ENCODE measurements around the gene CCR7. TPM values are rescaled to one million over a fixed set of nuclear protein-coding genes. Genes with fewer than 3 reads are reported as not detected.

Gene CCR7
- total RNA-seq, 2 experiments from 2014 or later: 171 to 173 TPM

- no peak for ATAC-seq
- no peaks in the 10 kb centered on the region for H3K27me3 Mint-ChIP-seq (ENCODE audit: low read depth)
- H3K9me3 Mint-ChIP-seq (ENCODE audit: insufficient read depth): peaks cover 32% of the 10 kb centered on the region
- H3K36me3 Mint-ChIP-seq (ENCODE audit: low read depth): peaks cover 85% of the 10 kb centered on the region
- H3K4me1 Mint-ChIP-seq (ENCODE audit: low read depth): peaks cover 48% of the 10 kb centered on the region
- ChIA-PET POLR2A (interaction anchor here (0.9 to 1.0 kb wide), 2 partner anchors 8 to 92 kb away, joined by 3 to 5 read pairs; no protein-coding TSS in a partner anchor), CTCF (interaction anchor here (3.7 kb wide), 1 partner anchor 10 kb away, joined by 16 read pairs; no protein-coding TSS in a partner anchor)
- DNase-seq: no peak
- H3K27ac Mint-ChIP-seq: peak overlapping the region; percentile 72
- H3K4me3 Mint-ChIP-seq: no peak overlapping the region
Observed at GRCh38 chr17:40522250-40522960, 42.9 kb downstream of the CCR7 start.

- peaks cover 82% of the 10 kb centered on the region for H3K36me3 Mint-ChIP-seq (ENCODE audit: low read depth)
Observed at GRCh38 chr17:40520991-40521453, 44.2 kb downstream of the CCR7 start.

GRCh38 chr17:40519089-40519775 is 46.0 kb downstream of the CCR7 start:
- CTCF ChIA-PET: interaction anchor here (0.7 to 1.6 kb wide), 3 partner anchors 41 to 101 kb away, joined by 3 to 6 read pairs (median 3); partner anchors contain the start of gene TOP2A
- Mint-ChIP-seq H3K27me3 (ENCODE audit: low read depth) (no peaks in the 10 kb centered on the region), H3K9me3 (ENCODE audit: insufficient read depth) (peaks cover 8% of the 10 kb centered on the region), H3K27ac (peak overlapping the region; percentile 78), H3K4me3 (peak overlapping the region; percentile 56), H3K4me1 (ENCODE audit: low read depth) (peaks cover 72% of the 10 kb centered on the region), H3K36me3 (ENCODE audit: low read depth) (peaks cover 71% of the 10 kb centered on the region)
- ATAC-seq (no peak), DNase-seq (no peak)
- POLR2A ChIA-PET: interaction anchor here (1.2 to 3.4 kb wide), 3 partner anchors 9 to 14 kb away, joined by 3 to 58 read pairs (median 11); no protein-coding TSS in a partner anchor

More at GRCh38 chr17:40520991-40521453, 44.2 kb downstream of the CCR7 start:
- no peak for ATAC-seq
- no peaks in the 10 kb centered on the region for H3K27me3 Mint-ChIP-seq (ENCODE audit: low read depth)
- peaks cover 54% of the 10 kb centered on the region for H3K4me1 Mint-ChIP-seq (ENCODE audit: low read depth)
- no peak for DNase-seq
- H3K9me3 Mint-ChIP-seq (ENCODE audit: insufficient read depth): peaks cover 25% of the 10 kb centered on the region
- CTCF ChIA-PET: interaction anchor here (1.0 to 1.1 kb wide), 2 partner anchors 10 to 39 kb away, joined by 3 read pairs; no protein-coding TSS in a partner anchor
- POLR2A ChIA-PET: interaction anchor here (2.1 kb wide), 1 partner anchor 12 kb away, joined by 11 read pairs; no protein-coding TSS in a partner anchor
- no peak overlapping the region for H3K4me3 Mint-ChIP-seq
- H3K27ac Mint-ChIP-seq: no peak overlapping the region

- ChIA-PET POLR2A (interaction anchor here (1.2 to 3.4 kb wide), 6 partner anchors 9 to 74 kb away, joined by 3 to 58 read pairs (median 8); no protein-coding TSS in a partner anchor), CTCF (interaction anchor here (0.7 to 3.4 kb wide), 7 partner anchors 14 to 101 kb away, joined by 3 to 61 read pairs (median 4); partner anchors contain the start of gene TOP2A)
- H3K4me3 Mint-ChIP-seq: peak overlapping the region; percentile 66
- no peaks in the 10 kb centered on the region for H3K27me3 Mint-ChIP-seq (ENCODE audit: low read depth)
- H3K4me1 Mint-ChIP-seq (ENCODE audit: low read depth): peaks cover 79% of the 10 kb centered on the region
- peak overlapping the region; percentile 78 for H3K27ac Mint-ChIP-seq
- peaks cover 4% of the 10 kb centered on the region for H3K9me3 Mint-ChIP-seq (ENCODE audit: insufficient read depth)
- peaks cover 66% of the 10 kb centered on the region for H3K36me3 Mint-ChIP-seq (ENCODE audit: low read depth)
- DNase-seq: no peak
- no peak for ATAC-seq
Observed at GRCh38 chr17:40518401-40519088, 46.7 kb downstream of the CCR7 start.

- Mint-ChIP-seq H3K4me1 (ENCODE audit: low read depth) (peaks cover 80% of the 10 kb centered on the region), H3K36me3 (ENCODE audit: low read depth) (peaks cover 61% of the 10 kb centered on the region), H3K9me3 (ENCODE audit: insufficient read depth) (no peaks in the 10 kb centered on the region), H3K27ac (peak overlapping the region; percentile 78), H3K4me3 (peak overlapping the region; percentile 66), H3K27me3 (ENCODE audit: low read depth) (no peaks in the 10 kb centered on the region)
- ATAC-seq: no peak
- no peak for DNase-seq
- ChIA-PET CTCF (interaction anchor here (0.7 to 3.4 kb wide), 11 partner anchors 14 to 155 kb away, joined by 3 to 61 read pairs (median 4); partner anchors contain the start of gene IGFBP4), POLR2A (interaction anchor here (1.0 to 3.4 kb wide), 8 partner anchors 7 to 100 kb away, joined by 4 to 58 read pairs (median 6); partner anchors contain the start of gene TOP2A)
Observed at GRCh38 chr17:40517981-40518380, 47.3 kb downstream of the CCR7 start.

- no peaks in the 10 kb centered on the region for H3K9me3 Mint-ChIP-seq (ENCODE audit: insufficient read depth)
- H3K4me1 Mint-ChIP-seq (ENCODE audit: low read depth): peaks cover 76% of the 10 kb centered on the region
- peak overlapping the region; percentile 84 for H3K27ac Mint-ChIP-seq
- ATAC-seq (no peak), DNase-seq (no peak)
- H3K27me3 Mint-ChIP-seq (ENCODE audit: low read depth): no peaks in the 10 kb centered on the region
- ChIA-PET CTCF (interaction anchor here (0.7 to 3.4 kb wide), 14 partner anchors 15 to 154 kb away, joined by 3 to 61 read pairs (median 4); partner anchors contain the start of gene IGFBP4), POLR2A (interaction anchor here (0.6 to 3.4 kb wide), 16 partner anchors 8 to 100 kb away, joined by 3 to 58 read pairs (median 5); partner anchors contain the start of gene TOP2A)
- H3K4me3 Mint-ChIP-seq: peak overlapping the region; percentile 70
- H3K36me3 Mint-ChIP-seq (ENCODE audit: low read depth): peaks cover 54% of the 10 kb centered on the region
Observed at GRCh38 chr17:40517286-40517662, 48.0 kb downstream of the CCR7 start.

GRCh38 chr17:40516581-40517285 is 48.5 kb downstream of the CCR7 start:
- H3K4me1 Mint-ChIP-seq (ENCODE audit: low read depth): peaks cover 71% of the 10 kb centered on the region
- DNase-seq: peak; percentile 92
- no peaks in the 10 kb centered on the region for H3K27me3 Mint-ChIP-seq (ENCODE audit: low read depth)
- peak; percentile 84 for ATAC-seq
- peak overlapping the region; percentile 84 for H3K27ac Mint-ChIP-seq
- H3K36me3 Mint-ChIP-seq (ENCODE audit: low read depth): peaks cover 49% of the 10 kb centered on the region
- POLR2A ChIA-PET: interaction anchor here (0.6 to 3.4 kb wide), 17 partner anchors 9 to 99 kb away, joined by 3 to 58 read pairs (median 5); partner anchors contain the start of gene TOP2A
- H3K9me3 Mint-ChIP-seq (ENCODE audit: insufficient read depth): no peaks in the 10 kb centered on the region
- peak overlapping the region; percentile 70 for H3K4me3 Mint-ChIP-seq
- CTCF ChIA-PET: interaction anchor here (0.6 to 3.4 kb wide), 14 partner anchors 9 to 118 kb away, joined by 3 to 61 read pairs (median 4); partner anchors contain the start of genes IGFBP4 and TOP2A

GRCh38 chr17:40515491-40516041 is 49.7 kb downstream of the CCR7 start:
- H3K36me3 Mint-ChIP-seq (ENCODE audit: low read depth): peaks cover 39% of the 10 kb centered on the region
- peaks cover 67% of the 10 kb centered on the region for H3K4me1 Mint-ChIP-seq (ENCODE audit: low read depth)
- H3K27me3 Mint-ChIP-seq (ENCODE audit: low read depth): no peaks in the 10 kb centered on the region
- CTCF ChIA-PET: interaction anchor here (3.4 kb wide), 1 partner anchor 35 kb away, joined by 17 read pairs; no protein-coding TSS in a partner anchor
- peak overlapping the region; percentile 84 for H3K27ac Mint-ChIP-seq
- POLR2A ChIA-PET: interaction anchor here (0.6 to 3.4 kb wide), 3 partner anchors 16 to 38 kb away, joined by 6 to 58 read pairs (median 29); no protein-coding TSS in a partner anchor
- H3K9me3 Mint-ChIP-seq (ENCODE audit: insufficient read depth): no peaks in the 10 kb centered on the region
- H3K4me3 Mint-ChIP-seq: peak overlapping the region; percentile 70
- ATAC-seq (peak; percentile 31), DNase-seq (peak; percentile 64)

GRCh38 chr17:40515011-40515410 is 50.3 kb downstream of the CCR7 start:
- peak overlapping the region; percentile 84 for H3K27ac Mint-ChIP-seq
- no peak for ATAC-seq

More at GRCh38 chr17:40515011-40515410, 50.3 kb downstream of the CCR7 start:
- CTCF ChIA-PET: interaction anchor here (1.7 to 3.4 kb wide), 2 partner anchors 17 to 35 kb away, joined by 6 to 17 read pairs; no protein-coding TSS in a partner anchor
- Mint-ChIP-seq H3K36me3 (ENCODE audit: low read depth) (peaks cover 35% of the 10 kb centered on the region), H3K4me1 (ENCODE audit: low read depth) (peaks cover 67% of the 10 kb centered on the region), H3K9me3 (ENCODE audit: insufficient read depth) (no peaks in the 10 kb centered on the region), H3K27me3 (ENCODE audit: low read depth) (no peaks in the 10 kb centered on the region), H3K4me3 (no peak overlapping the region)
- POLR2A ChIA-PET: interaction anchor here (1.3 to 3.4 kb wide), 2 partner anchors 34 to 35 kb away, joined by 4 to 29 read pairs; no protein-coding TSS in a partner anchor
- no peak for DNase-seq
